Panc1 (cell line): ENCODE results near the gene MACROD2.

Experiments
- POLR2AphosphoS5 ChIP-seq: IDR thresholded peaks from 2 replicates; pipeline ENCODE4 v1.6.1; 2012; ENCODE audit warnings: mild to moderate bottlenecking, low read depth, low read length, moderate library complexity
- SIN3A ChIP-seq: IDR thresholded peaks from 2 replicates; pipeline ENCODE4 v1.6.1; 2012; ENCODE audit warnings: low read depth, mild to moderate bottlenecking, low read length, moderate library complexity, borderline replicate concordance; ENCODE audit not compliant: insufficient read depth
- TF ChIP-seq, protein P1 (sequence below): fragments of 450-650 bp; IDR thresholded peaks from 2 replicates; pipeline ENCODE4 v1.5.1; 2017; ENCODE audit warnings: mild to moderate bottlenecking
- TF ChIP-seq, protein P2 (sequence below), 2 experiments: IDR thresholded peaks; 2 replicates each; pipeline ENCODE4 v1.6.1; 2011 to 2012; ENCODE audit warnings: low read depth in 2 of 2, control low read depth in 1 of 2, low read length in 1 of 2, mild to moderate bottlenecking in 1 of 2, moderate library complexity in 1 of 2; ENCODE audit not compliant: insufficient read depth in 1 of 2

DNA sequence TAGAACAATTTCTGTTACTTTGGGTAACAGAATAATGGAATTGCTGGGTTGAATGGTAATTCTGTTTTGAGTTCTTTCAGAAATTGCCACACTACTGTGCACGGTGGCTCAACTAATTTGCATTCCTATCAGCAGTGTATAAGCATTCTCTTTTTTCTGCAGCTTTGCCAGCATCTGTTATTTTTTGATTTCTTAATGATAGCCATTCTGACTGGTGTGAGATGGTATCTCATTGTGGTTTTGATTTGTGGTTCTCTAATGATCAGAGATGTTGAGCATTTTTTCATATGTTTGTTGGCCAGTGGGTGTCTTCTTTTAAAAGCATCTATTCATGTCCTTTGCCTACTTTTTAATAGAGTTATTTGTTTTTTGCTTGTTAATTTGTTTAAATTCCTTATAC is 1731.1 kb downstream of the MACROD2 start:
- TF ChIP-seq, protein P1, sequence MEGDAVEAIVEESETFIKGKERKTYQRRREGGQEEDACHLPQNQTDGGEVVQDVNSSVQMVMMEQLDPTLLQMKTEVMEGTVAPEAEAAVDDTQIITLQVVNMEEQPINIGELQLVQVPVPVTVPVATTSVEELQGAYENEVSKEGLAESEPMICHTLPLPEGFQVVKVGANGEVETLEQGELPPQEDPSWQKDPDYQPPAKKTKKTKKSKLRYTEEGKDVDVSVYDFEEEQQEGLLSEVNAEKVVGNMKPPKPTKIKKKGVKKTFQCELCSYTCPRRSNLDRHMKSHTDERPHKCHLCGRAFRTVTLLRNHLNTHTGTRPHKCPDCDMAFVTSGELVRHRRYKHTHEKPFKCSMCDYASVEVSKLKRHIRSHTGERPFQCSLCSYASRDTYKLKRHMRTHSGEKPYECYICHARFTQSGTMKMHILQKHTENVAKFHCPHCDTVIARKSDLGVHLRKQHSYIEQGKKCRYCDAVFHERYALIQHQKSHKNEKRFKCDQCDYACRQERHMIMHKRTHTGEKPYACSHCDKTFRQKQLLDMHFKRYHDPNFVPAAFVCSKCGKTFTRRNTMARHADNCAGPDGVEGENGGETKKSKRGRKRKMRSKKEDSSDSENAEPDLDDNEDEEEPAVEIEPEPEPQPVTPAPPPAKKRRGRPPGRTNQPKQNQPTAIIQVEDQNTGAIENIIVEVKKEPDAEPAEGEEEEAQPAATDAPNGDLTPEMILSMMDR, result no peak
- TF ChIP-seq SIN3A (no peak), POLR2AphosphoS5 (no peak)
- TF ChIP-seq, protein P2, sequence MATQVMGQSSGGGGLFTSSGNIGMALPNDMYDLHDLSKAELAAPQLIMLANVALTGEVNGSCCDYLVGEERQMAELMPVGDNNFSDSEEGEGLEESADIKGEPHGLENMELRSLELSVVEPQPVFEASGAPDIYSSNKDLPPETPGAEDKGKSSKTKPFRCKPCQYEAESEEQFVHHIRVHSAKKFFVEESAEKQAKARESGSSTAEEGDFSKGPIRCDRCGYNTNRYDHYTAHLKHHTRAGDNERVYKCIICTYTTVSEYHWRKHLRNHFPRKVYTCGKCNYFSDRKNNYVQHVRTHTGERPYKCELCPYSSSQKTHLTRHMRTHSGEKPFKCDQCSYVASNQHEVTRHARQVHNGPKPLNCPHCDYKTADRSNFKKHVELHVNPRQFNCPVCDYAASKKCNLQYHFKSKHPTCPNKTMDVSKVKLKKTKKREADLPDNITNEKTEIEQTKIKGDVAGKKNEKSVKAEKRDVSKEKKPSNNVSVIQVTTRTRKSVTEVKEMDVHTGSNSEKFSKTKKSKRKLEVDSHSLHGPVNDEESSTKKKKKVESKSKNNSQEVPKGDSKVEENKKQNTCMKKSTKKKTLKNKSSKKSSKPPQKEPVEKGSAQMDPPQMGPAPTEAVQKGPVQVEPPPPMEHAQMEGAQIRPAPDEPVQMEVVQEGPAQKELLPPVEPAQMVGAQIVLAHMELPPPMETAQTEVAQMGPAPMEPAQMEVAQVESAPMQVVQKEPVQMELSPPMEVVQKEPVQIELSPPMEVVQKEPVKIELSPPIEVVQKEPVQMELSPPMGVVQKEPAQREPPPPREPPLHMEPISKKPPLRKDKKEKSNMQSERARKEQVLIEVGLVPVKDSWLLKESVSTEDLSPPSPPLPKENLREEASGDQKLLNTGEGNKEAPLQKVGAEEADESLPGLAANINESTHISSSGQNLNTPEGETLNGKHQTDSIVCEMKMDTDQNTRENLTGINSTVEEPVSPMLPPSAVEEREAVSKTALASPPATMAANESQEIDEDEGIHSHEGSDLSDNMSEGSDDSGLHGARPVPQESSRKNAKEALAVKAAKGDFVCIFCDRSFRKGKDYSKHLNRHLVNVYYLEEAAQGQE (IDR thresholded peaks at IDR 0.05; ENCODE audit: insufficient read depth in 1 of 2, low read depth in 2 of 2, low read length in 1 of 2), result no peak
